ENCODE data around the gene BFAR.

GRCh38 chr16:14676633-14677032, 43.9 kb downstream of the BFAR start:
- TF ChIP-seq CTCF (IDR thresholded peaks at IDR 0.05) (no peak), POLR2A (IDR thresholded peaks at IDR 0.05) (no peak)

All from Peyer's patch (tissue), 4 donors.